ENCODE results near the gene MRAS. TPM values are rescaled to one million over a fixed set of nuclear protein-coding genes. Genes with fewer than 3 reads are reported as not detected.
A peak's percentile ranks its signal among the peaks of the same experiment; 100 is the strongest.

Gene MRAS
- total and polyA plus RNA-seq, 2 donors from 2014 or later: 30.9 to 106 TPM

DNA sequence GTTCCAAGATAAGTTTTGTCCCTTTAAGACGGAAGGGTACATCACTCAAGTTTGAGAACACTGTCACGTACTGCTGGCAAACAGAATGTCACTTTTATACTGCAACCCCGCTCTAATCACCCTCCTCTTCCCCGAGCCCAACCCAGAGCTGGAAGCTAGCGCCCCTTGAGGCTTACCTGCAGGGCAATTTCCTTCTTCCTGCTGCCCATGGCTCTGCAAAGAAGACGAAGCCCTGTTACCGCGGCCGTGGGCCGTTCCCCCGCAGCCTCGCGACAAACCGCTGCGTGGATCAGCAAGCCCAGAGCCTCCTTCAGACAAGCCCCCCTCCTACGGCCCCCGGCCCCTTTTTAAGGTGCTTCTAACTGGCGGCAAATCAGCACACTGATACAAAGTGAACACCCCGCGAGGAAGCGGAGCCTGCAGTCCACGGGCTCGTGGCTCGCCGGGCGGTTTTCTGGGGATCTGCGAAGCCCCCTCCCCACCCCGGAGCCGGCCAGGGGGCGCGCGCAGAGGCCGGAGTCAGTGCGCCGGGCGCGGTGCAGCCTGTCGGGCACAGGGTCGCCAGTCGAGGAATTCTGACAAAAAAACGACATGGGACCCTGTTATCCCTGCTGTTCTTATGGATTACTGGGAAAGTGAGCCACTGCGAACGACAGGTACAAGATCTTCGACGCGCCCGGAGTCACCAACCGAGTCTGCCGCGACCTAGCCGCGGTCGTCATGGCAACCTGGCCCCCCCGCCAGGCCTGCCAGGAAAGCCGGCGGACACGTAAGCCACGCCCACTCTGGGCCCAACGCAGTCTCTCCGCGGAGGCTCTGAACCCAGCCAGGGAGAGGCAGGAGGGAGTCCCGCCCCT is 19.0 kb upstream of the MRAS start, which contains the start of gene NME9:
Gene NME9, minus strand, starts transcription at position 725 of the 857 bp plus-strand sequence. Its CDS starts 516 bp downstream, at position 209.
- H3K9ac ChIP-seq (ENCODE audit: low read length in 3 of 3): peak within 1 kb of the TSS in 2 of 3 donors; percentile 21 to 40
- peaks cover 0 to 5% (median 0%) of the 10 kb centered on the region in 3 donors for H3K4me1 ChIP-seq (ENCODE audit: control insufficient read depth in 2 of 3, insufficient read depth in 2 of 3, low read depth in 1 of 3, low read length in 3 of 3)
- peak within 1 kb of the TSS in 1 of 2 donors; percentile 41 for H3K27ac ChIP-seq (ENCODE audit: low read depth in 2 of 2, low read length in 2 of 2)
- DNase-seq (peak; percentile 95 to 96 (median 96)), FAIRE-seq (no peak)
- peak within 1 kb of the TSS; percentile 66 to 75 (median 68) for H3K4me3 ChIP-seq (ENCODE audit: low read length in 3 of 3)
- H3K27me3 ChIP-seq (ENCODE audit: control insufficient read depth, insufficient read depth, low read length): no peaks in the 10 kb centered on the region
- H3K9me3 ChIP-seq (ENCODE audit: control insufficient read depth in 2 of 3, insufficient read depth in 1 of 3, low read length in 3 of 3): no peaks in the 10 kb centered on the region
- no peaks in the 10 kb centered on the region for H3K36me3 ChIP-seq (ENCODE audit: control insufficient read depth in 2 of 3, insufficient read depth in 3 of 3, low read length in 3 of 3)
- intact Hi-C loops (cut with DNase I): no loop called here
- TF ChIP-seq, protein P1, sequence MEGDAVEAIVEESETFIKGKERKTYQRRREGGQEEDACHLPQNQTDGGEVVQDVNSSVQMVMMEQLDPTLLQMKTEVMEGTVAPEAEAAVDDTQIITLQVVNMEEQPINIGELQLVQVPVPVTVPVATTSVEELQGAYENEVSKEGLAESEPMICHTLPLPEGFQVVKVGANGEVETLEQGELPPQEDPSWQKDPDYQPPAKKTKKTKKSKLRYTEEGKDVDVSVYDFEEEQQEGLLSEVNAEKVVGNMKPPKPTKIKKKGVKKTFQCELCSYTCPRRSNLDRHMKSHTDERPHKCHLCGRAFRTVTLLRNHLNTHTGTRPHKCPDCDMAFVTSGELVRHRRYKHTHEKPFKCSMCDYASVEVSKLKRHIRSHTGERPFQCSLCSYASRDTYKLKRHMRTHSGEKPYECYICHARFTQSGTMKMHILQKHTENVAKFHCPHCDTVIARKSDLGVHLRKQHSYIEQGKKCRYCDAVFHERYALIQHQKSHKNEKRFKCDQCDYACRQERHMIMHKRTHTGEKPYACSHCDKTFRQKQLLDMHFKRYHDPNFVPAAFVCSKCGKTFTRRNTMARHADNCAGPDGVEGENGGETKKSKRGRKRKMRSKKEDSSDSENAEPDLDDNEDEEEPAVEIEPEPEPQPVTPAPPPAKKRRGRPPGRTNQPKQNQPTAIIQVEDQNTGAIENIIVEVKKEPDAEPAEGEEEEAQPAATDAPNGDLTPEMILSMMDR (IDR thresholded peaks at IDR 0.05; ENCODE audit: borderline replicate concordance, extremely low read depth, insufficient read depth): peak; percentile 48

DNA sequence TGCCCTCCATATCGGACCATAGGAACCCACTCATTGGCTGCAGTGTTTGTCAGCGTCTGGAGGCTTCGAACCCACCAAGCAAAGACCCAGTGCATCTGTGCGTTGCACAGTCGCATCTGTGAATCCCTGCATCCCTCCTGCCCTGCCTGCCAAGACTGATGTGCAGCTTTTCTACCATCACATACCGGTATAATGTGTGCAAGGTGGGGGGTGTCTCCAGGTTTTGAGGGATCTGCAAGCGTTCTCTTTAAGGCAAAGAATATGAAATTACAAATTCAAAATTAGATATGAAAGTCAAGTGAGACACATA is 18.4 kb upstream of the MRAS start:
- Histone ChIP-seq H3K4me1 (ENCODE audit: control insufficient read depth in 2 of 3, insufficient read depth in 2 of 3, low read depth in 1 of 3, low read length in 3 of 3) (peaks cover 0 to 5% (median 0%) of the 10 kb centered on the region in 3 donors), H3K27ac (ENCODE audit: low read depth in 2 of 2, low read length in 2 of 2) (no peak overlapping the region), H3K27me3 (ENCODE audit: control insufficient read depth, insufficient read depth, low read length) (no peaks in the 10 kb centered on the region), H3K36me3 (ENCODE audit: control insufficient read depth in 2 of 3, insufficient read depth in 3 of 3, low read length in 3 of 3) (no peaks in the 10 kb centered on the region), H3K9ac (ENCODE audit: low read length in 3 of 3) (peak overlapping the region in 1 of 3 donors; percentile 30), H3K9me3 (ENCODE audit: control insufficient read depth in 2 of 3, insufficient read depth in 1 of 3, low read length in 3 of 3) (no peaks in the 10 kb centered on the region), H3K4me3 (ENCODE audit: low read length in 3 of 3) (peak overlapping the region; percentile 66 to 75 (median 68))
- intact Hi-C loops (cut with DNase I): loop anchor here (10.0 kb wide), 1 partner anchor 95 kb away; no protein-coding TSS in a partner anchor
- DNase-seq (no peak), FAIRE-seq (no peak)
- TF ChIP-seq, protein P1 (IDR thresholded peaks at IDR 0.05; ENCODE audit: borderline replicate concordance, extremely low read depth, insufficient read depth): no peak

DNA sequence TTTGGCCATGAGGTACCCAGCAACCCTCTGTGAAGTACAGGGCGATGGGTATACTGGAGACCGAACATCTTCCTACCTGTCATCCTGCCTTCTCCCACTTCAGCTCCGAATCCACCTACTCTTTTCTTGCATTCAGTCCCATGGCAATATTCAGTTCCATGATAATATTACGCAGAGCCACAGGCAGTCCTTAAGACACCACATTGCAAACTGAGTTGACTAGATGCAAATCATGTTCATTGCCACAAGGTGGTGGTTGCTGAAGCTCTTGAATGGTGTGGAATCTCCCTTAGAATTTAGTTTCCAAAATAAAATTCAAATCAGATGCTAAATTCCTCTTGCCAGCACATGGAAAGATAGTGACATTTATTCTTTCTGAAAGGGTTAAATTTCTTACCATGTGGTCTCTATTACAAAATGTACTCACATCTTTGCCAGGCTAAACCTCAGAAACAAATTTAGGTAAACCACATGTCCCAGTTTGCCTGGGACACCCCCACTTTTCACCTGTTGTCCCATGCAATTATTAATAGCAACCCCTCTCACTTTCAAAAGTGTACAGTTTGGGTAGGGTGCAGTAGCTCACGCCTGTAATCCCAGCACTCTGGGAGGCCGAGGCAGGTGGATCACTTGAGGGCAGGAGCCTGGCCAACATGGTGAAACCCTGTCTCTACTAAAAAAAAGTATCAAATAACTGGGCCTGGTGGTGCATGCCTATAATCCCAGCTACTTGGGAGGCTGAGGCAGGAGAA is 17.1 kb upstream of the MRAS start:
- no peaks in the 10 kb centered on the region for H3K36me3 ChIP-seq (ENCODE audit: control insufficient read depth in 2 of 3, insufficient read depth in 3 of 3, low read length in 3 of 3)
- DNase-seq: peak in 1 of 5 donors; percentile 19
- FAIRE-seq: no peak

More for the DNA sequence above, 17.1 kb upstream of the MRAS start:
- Histone ChIP-seq H3K27me3 (ENCODE audit: control insufficient read depth, insufficient read depth, low read length) (no peaks in the 10 kb centered on the region), H3K9ac (ENCODE audit: low read length in 3 of 3) (no peak overlapping the region), H3K4me1 (ENCODE audit: control insufficient read depth in 2 of 3, insufficient read depth in 2 of 3, low read depth in 1 of 3, low read length in 3 of 3) (peaks cover 0 to 5% (median 0%) of the 10 kb centered on the region in 3 donors), H3K4me3 (ENCODE audit: low read length in 3 of 3) (no peak overlapping the region), H3K27ac (ENCODE audit: low read depth in 2 of 2, low read length in 2 of 2) (no peak overlapping the region), H3K9me3 (ENCODE audit: control insufficient read depth in 2 of 3, insufficient read depth in 1 of 3, low read length in 3 of 3) (no peaks in the 10 kb centered on the region)
- TF ChIP-seq, protein P1 (IDR thresholded peaks at IDR 0.05; ENCODE audit: borderline replicate concordance, extremely low read depth, insufficient read depth): no peak
- intact Hi-C loops (cut with DNase I): loop anchor here (10.0 kb wide), 1 partner anchor 93 kb away; no protein-coding TSS in a partner anchor
